Liver (tissue), 9 donors: ENCODE results near the gene GUCY1A1. TPM values are rescaled to one million over a fixed set of nuclear protein-coding genes. Genes with fewer than 3 reads are reported as not detected.

Experiments
- DNase-seq: peaks from one replicate; pipeline ENCODE4 v3.0.0-alpha.2; 2017; ENCODE audit warnings: low spot score
- H3K27ac ChIP-seq, 2 donors: one replicate each; pipeline ENCODE4 v1.7.0; 2013; ENCODE audit warnings: inconsistent platforms in 2 of 2, low read length in 2 of 2, control low read depth in 1 of 2, low read depth in 1 of 2, mild to moderate bottlenecking in 1 of 2
- H3K27me3 ChIP-seq, 4 donors: one replicate each; pipeline versions ENCODE4 v1.6.1 to v1.7.0; 2013; ENCODE audit warnings: low read length in 3 of 4, inconsistent platforms in 1 of 4, mild to moderate bottlenecking in 1 of 4, moderate library complexity in 1 of 4; ENCODE audit not compliant: control insufficient read depth in 4 of 4, insufficient read depth in 4 of 4
- H3K36me3 ChIP-seq, 4 donors: one replicate each; pipeline versions ENCODE4 v1.6.1 to v1.7.0; 2013; ENCODE audit warnings: low read length in 3 of 4, mild to moderate bottlenecking in 3 of 4, low read depth in 1 of 4, moderate library complexity in 1 of 4; ENCODE audit not compliant: control insufficient read depth in 4 of 4, insufficient read depth in 3 of 4
- H3K4me1 ChIP-seq, 4 donors: one replicate each; pipeline versions ENCODE4 v1.6.1 to v1.7.0; 2013; ENCODE audit warnings: low read length in 3 of 4, mild to moderate bottlenecking in 3 of 4, moderate library complexity in 1 of 4; ENCODE audit not compliant: control insufficient read depth in 4 of 4, insufficient read depth in 4 of 4
- H3K4me3 ChIP-seq, 3 donors: one replicate each; pipeline versions ENCODE4 v1.6.1 to v1.7.0; 2013; ENCODE audit warnings: low read length in 3 of 3, control low read depth in 1 of 3, low read depth in 1 of 3, mild to moderate bottlenecking in 1 of 3
- H3K9ac ChIP-seq, 2 donors: one replicate each; pipeline ENCODE4 v1.7.0; 2013; ENCODE audit warnings: low read length in 2 of 2, mild to moderate bottlenecking in 2 of 2, moderate library complexity in 2 of 2, control low read depth in 1 of 2, low read depth in 1 of 2
- H3K9me3 ChIP-seq, 4 donors: one replicate each; pipeline versions ENCODE4 v1.6.1 to v1.7.0; 2013; ENCODE audit warnings: low read length in 3 of 4; ENCODE audit not compliant: control insufficient read depth in 4 of 4
- ATF3 ChIP-seq: IDR thresholded peaks from 2 replicates; pipeline ENCODE4 v1.6.1; 2016; ENCODE audit warnings: antibody characterized with exemption
- EGR1 ChIP-seq, 2 donors: IDR thresholded peaks; 2 replicates each; pipeline ENCODE4 v1.6.1; 2016 to 2018; ENCODE audit warnings: antibody characterized with exemption in 2 of 2, low read depth in 2 of 2
- GABPA ChIP-seq, 2 donors: IDR thresholded peaks in 1 of 2; conservative IDR thresholded peaks in 1 of 2; 2 replicates each; pipeline ENCODE4 v1.6.1; 2016; ENCODE audit warnings: antibody characterized with exemption in 2 of 2, mild to moderate bottlenecking in 1 of 2, moderate library complexity in 1 of 2
- HNF4A ChIP-seq, 2 donors: conservative IDR thresholded peaks; 2 replicates each; pipeline ENCODE4 v1.6.1; 2016; ENCODE audit warnings: antibody characterized with exemption in 2 of 2, mild to moderate bottlenecking in 2 of 2
- JUND ChIP-seq, 2 donors: IDR thresholded peaks; 2 replicates each; pipeline ENCODE4 v1.6.1; 2016; ENCODE audit warnings: antibody characterized with exemption in 2 of 2
- RAD21 ChIP-seq, 2 donors: IDR thresholded peaks; 2 replicates each; pipeline ENCODE4 v1.6.1; 2016; ENCODE audit warnings: antibody characterized with exemption in 2 of 2, mild to moderate bottlenecking in 2 of 2
- REST ChIP-seq: IDR thresholded peaks from 2 replicates; pipeline ENCODE4 v1.6.1; 2016; ENCODE audit warnings: antibody characterized with exemption, mild to moderate bottlenecking
- SP1 ChIP-seq: IDR thresholded peaks from 2 replicates; pipeline ENCODE4 v1.6.1; 2018; ENCODE audit warnings: antibody characterized with exemption, mild to moderate bottlenecking
- TAF1 ChIP-seq: conservative IDR thresholded peaks from 2 replicates; pipeline ENCODE4 v1.6.1; 2016; ENCODE audit warnings: antibody characterized with exemption, mild to moderate bottlenecking
- YY1 ChIP-seq: IDR thresholded peaks from 2 replicates; pipeline ENCODE4 v1.6.1; 2016; ENCODE audit warnings: antibody characterized with exemption, mild to moderate bottlenecking
- WGBS: extraction: QIAGEN DNeasy Blood & Tissue Kit; methylation state at CpG from one replicate; pipeline ENCODE4 v1.1.7; 2013; 5-methylcytosine and 5-hydroxymethylcytosine counted together
- polyA plus RNA-seq, 2 donors: library from polyadenylated mRNA; stranded (reverse) in 1 of 2; unstranded in 1 of 2; fragments of 200-250 nt in 1 of 2; fragments of >200 nt in 1 of 2; fragmentation: Nextera tagmentation in 1 of 2; extraction: Ambion mirVana in 1 of 2; gene quantifications; one replicate each; pipeline versions ENCODE4 v1.2.1 to v1.2.3, GENCODE V29; 2013 to 2015
- total RNA-seq, 2 donors: library from RNA; depleted of rRNA; stranded (reverse); fragments of >200 nt; gene quantifications; one replicate each; pipeline ENCODE4 v1.2.3, GENCODE V29; 2014
- TF ChIP-seq, protein P1 (sequence below): IDR thresholded peaks from 2 replicates; pipeline ENCODE4 v1.6.1; 2016; ENCODE audit warnings: antibody characterized with exemption
- TF ChIP-seq, protein P2 (sequence below): IDR thresholded peaks from 2 replicates; pipeline ENCODE4 v1.6.1; 2016; ENCODE audit warnings: antibody characterized with exemption
- donor health status: healthy.
- donor health status: healthy.
- donor health status: healthy.
- donor health status: healthy.
- donor health status: healthy.

The GUCY1A1 gene
- total and polyA plus RNA-seq, 4 donors = 2.8 to 13.5 (median 7.6) TPM

GRCh38 chr4:155657985-155658680 is 8.5 kb upstream of the GUCY1A1 start:
- Histone ChIP-seq H3K9ac (no peak overlapping the region), H3K4me3 (no peak overlapping the region), H3K27me3 (no peaks in the 10 kb centered on the region), H3K27ac (no peak overlapping the region), H3K36me3 (no peaks in the 10 kb centered on the region), H3K9me3 (no peaks in the 10 kb centered on the region), H3K4me1 (no peaks in the 10 kb centered on the region)
- TF ChIP-seq RAD21 (IDR thresholded peaks at IDR 0.05) (no peak), GABPA (IDR thresholded peaks at IDR 0.05 in 1 of 2, conservative IDR thresholded peaks at IDR 0.05 in 1 of 2) (no peak), EGR1 (IDR thresholded peaks at IDR 0.05; ENCODE audit: low read depth in 2 of 2) (no peak), SP1 (no peak), TAF1 (no peak), REST (no peak), YY1 (no peak)
- TF ChIP-seq, protein P1, sequence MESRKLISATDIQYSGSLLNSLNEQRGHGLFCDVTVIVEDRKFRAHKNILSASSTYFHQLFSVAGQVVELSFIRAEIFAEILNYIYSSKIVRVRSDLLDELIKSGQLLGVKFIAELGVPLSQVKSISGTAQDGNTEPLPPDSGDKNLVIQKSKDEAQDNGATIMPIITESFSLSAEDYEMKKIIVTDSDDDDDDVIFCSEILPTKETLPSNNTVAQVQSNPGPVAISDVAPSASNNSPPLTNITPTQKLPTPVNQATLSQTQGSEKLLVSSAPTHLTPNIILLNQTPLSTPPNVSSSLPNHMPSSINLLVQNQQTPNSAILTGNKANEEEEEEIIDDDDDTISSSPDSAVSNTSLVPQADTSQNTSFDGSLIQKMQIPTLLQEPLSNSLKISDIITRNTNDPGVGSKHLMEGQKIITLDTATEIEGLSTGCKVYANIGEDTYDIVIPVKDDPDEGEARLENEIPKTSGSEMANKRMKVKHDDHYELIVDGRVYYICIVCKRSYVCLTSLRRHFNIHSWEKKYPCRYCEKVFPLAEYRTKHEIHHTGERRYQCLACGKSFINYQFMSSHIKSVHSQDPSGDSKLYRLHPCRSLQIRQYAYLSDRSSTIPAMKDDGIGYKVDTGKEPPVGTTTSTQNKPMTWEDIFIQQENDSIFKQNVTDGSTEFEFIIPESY = no peak
- WGBS = 24% methylated on average over 1 of the region's 1 CpG
- DNase-seq = no peak

DNA sequence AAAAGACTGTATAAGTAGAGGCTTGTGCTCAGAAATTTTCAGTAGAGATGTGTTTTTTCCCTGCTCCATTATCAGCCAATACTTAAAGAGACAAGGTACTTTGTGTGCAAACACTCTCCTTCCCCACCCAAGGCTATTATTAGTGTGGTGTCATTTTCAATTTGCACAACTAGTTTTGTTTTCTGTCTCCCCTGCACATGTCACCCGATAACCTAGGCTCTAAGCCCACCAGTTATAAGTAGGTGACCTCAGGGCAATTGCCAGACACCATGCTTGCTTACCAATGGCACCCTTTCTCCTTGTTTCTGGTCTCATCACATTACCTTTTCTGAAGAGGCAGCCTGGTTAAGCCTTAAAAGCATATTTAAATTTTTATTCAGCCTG is 8.0 kb upstream of the GUCY1A1 start:
- no peaks in the 10 kb centered on the region for H3K4me1 ChIP-seq
- H3K4me3 ChIP-seq = no peak overlapping the region
- WGBS = 41% methylated on average over 1 of the region's 1 CpG
- no peaks in the 10 kb centered on the region for H3K36me3 ChIP-seq
- H3K27ac ChIP-seq = no peak overlapping the region
- H3K27me3 ChIP-seq = no peaks in the 10 kb centered on the region
- no peak for DNase-seq
- H3K9ac ChIP-seq = no peak overlapping the region
- no peaks in the 10 kb centered on the region for H3K9me3 ChIP-seq
- TF ChIP-seq EGR1 (IDR thresholded peaks at IDR 0.05; ENCODE audit: low read depth in 2 of 2) (no peak), TAF1 (no peak), HNF4A (conservative IDR thresholded peaks at IDR 0.05) (no peak), JUND (IDR thresholded peaks at IDR 0.05) (no peak), ATF3 (no peak)
- TF ChIP-seq, protein P2, sequence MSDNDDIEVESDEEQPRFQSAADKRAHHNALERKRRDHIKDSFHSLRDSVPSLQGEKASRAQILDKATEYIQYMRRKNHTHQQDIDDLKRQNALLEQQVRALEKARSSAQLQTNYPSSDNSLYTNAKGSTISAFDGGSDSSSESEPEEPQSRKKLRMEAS = no peak
